Gastrocnemius medialis (tissue), 4 donors: ENCODE results near the gene TMEM129.

ENCODE experiments used
- POLR2A ChIP-seq, 2 donors: fragments of 450-650 bp; IDR thresholded peaks; one replicate each; pipeline ENCODE4 v1.6.1; 2017; ENCODE audit warnings: antibody characterized with exemption in 2 of 2, mild to moderate bottlenecking in 2 of 2, moderate library complexity in 2 of 2
- TF ChIP-seq, protein P1 (sequence below), 5 experiments: fragments of 450-650 bp in 3 of 5; fragments of 200-600 bp in 2 of 5; sonication (generic) in 2 of 5; IDR thresholded peaks in 4 of 5; conservative IDR thresholded peaks in 1 of 5; 1 replicate in 4 of 5; 2 replicates in 1 of 5; pipeline ENCODE4 v1.5.1; 2016 to 2019; ENCODE audit warnings: antibody characterized with exemption in 5 of 5, mild to moderate bottlenecking in 3 of 5, moderate library complexity in 3 of 5

DNA sequence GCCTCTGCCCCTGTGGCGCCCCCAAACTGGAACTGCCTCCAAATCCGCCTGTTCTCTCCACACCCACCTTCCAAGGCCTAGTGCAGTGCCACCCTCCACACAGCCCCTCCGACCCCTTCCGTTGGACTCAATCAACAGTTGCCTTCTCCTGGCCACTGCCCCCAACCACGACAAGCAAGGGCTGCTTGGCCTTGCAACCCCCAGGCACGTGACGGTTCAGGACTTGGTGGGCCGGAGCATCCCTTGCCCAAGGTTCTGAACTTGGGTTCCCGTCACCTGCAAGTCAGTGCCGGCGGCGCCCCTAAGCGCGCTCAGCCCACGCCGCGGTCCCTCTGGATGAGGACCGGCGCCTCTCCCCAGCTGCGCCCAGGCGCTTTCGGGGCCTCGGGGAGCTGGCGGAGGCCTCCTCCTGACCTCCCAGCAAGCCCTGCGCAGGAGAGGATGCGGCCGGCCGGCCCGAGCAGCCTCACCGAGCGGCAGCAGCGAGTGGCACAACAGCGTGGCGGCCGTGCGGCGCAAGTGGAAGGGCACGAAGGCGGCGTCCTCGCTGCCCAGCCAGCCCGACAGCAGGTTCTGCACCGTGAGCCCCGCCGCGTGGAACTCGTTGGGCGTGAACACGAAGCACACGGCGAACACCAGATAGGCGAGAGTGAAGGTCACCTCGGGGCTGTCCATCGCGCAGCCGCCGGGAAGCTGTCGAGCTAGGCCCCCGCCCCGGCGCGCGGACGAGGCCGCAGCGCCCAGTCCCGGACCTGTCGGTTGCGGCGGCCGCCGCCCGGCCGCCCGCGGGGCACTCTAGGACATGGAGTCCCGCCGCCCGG is 750 bp downstream of the TMEM129 start:
- no peak for TF ChIP-seq POLR2A (IDR thresholded peaks at IDR 0.05)
- TF ChIP-seq, protein P1, sequence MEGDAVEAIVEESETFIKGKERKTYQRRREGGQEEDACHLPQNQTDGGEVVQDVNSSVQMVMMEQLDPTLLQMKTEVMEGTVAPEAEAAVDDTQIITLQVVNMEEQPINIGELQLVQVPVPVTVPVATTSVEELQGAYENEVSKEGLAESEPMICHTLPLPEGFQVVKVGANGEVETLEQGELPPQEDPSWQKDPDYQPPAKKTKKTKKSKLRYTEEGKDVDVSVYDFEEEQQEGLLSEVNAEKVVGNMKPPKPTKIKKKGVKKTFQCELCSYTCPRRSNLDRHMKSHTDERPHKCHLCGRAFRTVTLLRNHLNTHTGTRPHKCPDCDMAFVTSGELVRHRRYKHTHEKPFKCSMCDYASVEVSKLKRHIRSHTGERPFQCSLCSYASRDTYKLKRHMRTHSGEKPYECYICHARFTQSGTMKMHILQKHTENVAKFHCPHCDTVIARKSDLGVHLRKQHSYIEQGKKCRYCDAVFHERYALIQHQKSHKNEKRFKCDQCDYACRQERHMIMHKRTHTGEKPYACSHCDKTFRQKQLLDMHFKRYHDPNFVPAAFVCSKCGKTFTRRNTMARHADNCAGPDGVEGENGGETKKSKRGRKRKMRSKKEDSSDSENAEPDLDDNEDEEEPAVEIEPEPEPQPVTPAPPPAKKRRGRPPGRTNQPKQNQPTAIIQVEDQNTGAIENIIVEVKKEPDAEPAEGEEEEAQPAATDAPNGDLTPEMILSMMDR (IDR thresholded peaks at IDR 0.05 in 4 of 5, conservative IDR thresholded peaks at IDR 0.05 in 1 of 5), result no peak
